ENCODE results near the gene STK32C.

DNA sequence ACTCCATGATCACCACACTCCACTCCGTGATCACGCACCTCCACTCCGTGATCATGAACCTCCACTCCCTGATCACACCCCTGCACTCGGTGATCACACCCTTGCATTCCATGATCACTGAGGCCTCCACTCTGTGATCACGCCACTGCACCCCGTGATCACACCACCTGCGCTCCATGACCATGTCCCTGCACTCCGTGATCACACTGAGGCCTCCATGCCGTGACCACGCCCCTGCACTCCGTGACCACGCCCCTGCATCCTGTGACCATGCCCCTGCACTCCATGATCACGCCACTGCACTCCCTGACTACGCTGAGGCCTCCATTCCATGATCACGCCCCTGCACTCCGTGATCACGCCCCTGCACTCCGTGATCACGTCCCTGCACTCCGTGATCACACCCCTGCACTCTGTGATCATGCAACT lies 27.1 kb downstream of the STK32C start:
- TF ChIP-seq, protein P1, sequence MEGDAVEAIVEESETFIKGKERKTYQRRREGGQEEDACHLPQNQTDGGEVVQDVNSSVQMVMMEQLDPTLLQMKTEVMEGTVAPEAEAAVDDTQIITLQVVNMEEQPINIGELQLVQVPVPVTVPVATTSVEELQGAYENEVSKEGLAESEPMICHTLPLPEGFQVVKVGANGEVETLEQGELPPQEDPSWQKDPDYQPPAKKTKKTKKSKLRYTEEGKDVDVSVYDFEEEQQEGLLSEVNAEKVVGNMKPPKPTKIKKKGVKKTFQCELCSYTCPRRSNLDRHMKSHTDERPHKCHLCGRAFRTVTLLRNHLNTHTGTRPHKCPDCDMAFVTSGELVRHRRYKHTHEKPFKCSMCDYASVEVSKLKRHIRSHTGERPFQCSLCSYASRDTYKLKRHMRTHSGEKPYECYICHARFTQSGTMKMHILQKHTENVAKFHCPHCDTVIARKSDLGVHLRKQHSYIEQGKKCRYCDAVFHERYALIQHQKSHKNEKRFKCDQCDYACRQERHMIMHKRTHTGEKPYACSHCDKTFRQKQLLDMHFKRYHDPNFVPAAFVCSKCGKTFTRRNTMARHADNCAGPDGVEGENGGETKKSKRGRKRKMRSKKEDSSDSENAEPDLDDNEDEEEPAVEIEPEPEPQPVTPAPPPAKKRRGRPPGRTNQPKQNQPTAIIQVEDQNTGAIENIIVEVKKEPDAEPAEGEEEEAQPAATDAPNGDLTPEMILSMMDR (IDR thresholded peaks at IDR 0.05), result no peak
- no peak for TF ChIP-seq EZH2 (IDR thresholded peaks at IDR 0.05; ENCODE audit: borderline replicate concordance, insufficient read depth, low read depth, low read length, poor library complexity, severe bottlenecking)

All from B cell (primary cell).